ENCODE measurements around the gene NXPE1. TPM values are rescaled to one million over a fixed set of nuclear protein-coding genes. Genes with fewer than 3 reads are reported as not detected.

Gene NXPE1
- total and polyA plus RNA-seq, 9 of the 15 experiments (the other 6 are each of a cell fraction or from before 2014, with no cell fraction given), result not detected

GRCh38 chr11:114564831-114565230, 5.2 kb upstream of the NXPE1 start:
- Histone ChIP-seq H3K4me1 (replicated peaks in 1 of 2; ENCODE audit: control insufficient read depth in 2 of 2, insufficient read depth in 2 of 2, low read length in 2 of 2) (no peaks in the 10 kb centered on the region), H3K4me2 (ENCODE audit: insufficient read depth, low read length) (no peak overlapping the region), H3K9ac (ENCODE audit: insufficient read depth in 1 of 2, low read depth in 2 of 2, low read length in 2 of 2) (no peak overlapping the region), H3K36me3 (ENCODE audit: control insufficient read depth, insufficient read depth, low read length) (no peaks in the 10 kb centered on the region), H2AFZ (ENCODE audit: low read depth, low read length) (no peak overlapping the region), H3K9me1 (ENCODE audit: control insufficient read depth, insufficient read depth, low read length) (no peaks in the 10 kb centered on the region), H4K20me1 (replicated peaks; ENCODE audit: control insufficient read depth, insufficient read depth, low read length) (no peaks in the 10 kb centered on the region), H3K27me3 (ENCODE audit: control insufficient read depth in 2 of 2, insufficient read depth in 2 of 2, low read length in 2 of 2) (no peaks in the 10 kb centered on the region), H3K79me2 (ENCODE audit: control insufficient read depth, insufficient read depth, low read length) (no peaks in the 10 kb centered on the region), H3K4me3 (no peak overlapping the region), H3K27ac (ENCODE audit: extremely low read depth, low read depth, low read length) (no peak overlapping the region), H3K9me3 (replicated peaks; ENCODE audit: control insufficient read depth, insufficient read depth, low read depth, low read length) (no peaks in the 10 kb centered on the region)
- ChIA-PET POLR2A (interaction anchor here (1.2 kb wide), 1 partner anchor 20 kb away, joined by 3 read pairs; no protein-coding TSS in a partner anchor), CTCF (ENCODE audit: low intra/inter-chr PET ratio) (no interaction called here)
- ATAC-seq (no peak), DNase-seq (ENCODE audit: extremely low read depth in 1 of 4, low spot score in 3 of 4) (no peak), FAIRE-seq (no peak)
- 0% methylated on average over 1 of the region's 1 CpG for WGBS (ENCODE audit: insufficient coverage, low coverage, missing lambda C conversion rate)
- BruUV-seq (replicated peaks), result no TSS peak
- intact Hi-C loops (cut with micrococcal nuclease) (no loop called here), in situ Hi-C loops (cut with MboI) (no loop called here)
- TF ChIP-seq ZNF134 (CRISPR knock-in tag; conservative IDR thresholded peaks at IDR 0.05) (no peak), ZNF133 (CRISPR knock-in tag; IDR thresholded peaks at IDR 0.05) (no peak), SFPQ (IDR thresholded peaks at IDR 0.05; ENCODE audit: low read depth, low read length) (no peak), GABPA (tag; conservative IDR thresholded peaks at IDR 0.05; ENCODE audit: low read depth) (no peak), MAFG (tag; conservative IDR thresholded peaks at IDR 0.05) (no peak), POLR2B (IDR thresholded peaks at IDR 0.05; ENCODE audit: low read depth, partially characterized antibody) (no peak), ZFP36 (IDR thresholded peaks at IDR 0.05; ENCODE audit: low read depth, low read length, partially characterized antibody) (no peak), ZNF280A (IDR thresholded peaks at IDR 0.05; ENCODE audit: low read depth, partially characterized antibody) (no peak), ZNF511 (CRISPR knock-in tag; IDR thresholded peaks at IDR 0.05) (no peak), SRSF3 (IDR thresholded peaks at IDR 0.05; ENCODE audit: insufficient read depth, low read length) (no peak), ZNF436 (CRISPR knock-in tag; IDR thresholded peaks at IDR 0.05) (no peak), POLR3G (IDR thresholded peaks at IDR 0.05; ENCODE audit: extremely low read depth, insufficient read length, insufficient replicate concordance) (no peak), ZNF699 (CRISPR knock-in tag; IDR thresholded peaks at IDR 0.05; ENCODE audit: insufficient replicate concordance) (no peak), BCL6 (CRISPR knock-in tag; IDR thresholded peaks at IDR 0.05) (no peak)
- TF ChIP-seq, protein P1, sequence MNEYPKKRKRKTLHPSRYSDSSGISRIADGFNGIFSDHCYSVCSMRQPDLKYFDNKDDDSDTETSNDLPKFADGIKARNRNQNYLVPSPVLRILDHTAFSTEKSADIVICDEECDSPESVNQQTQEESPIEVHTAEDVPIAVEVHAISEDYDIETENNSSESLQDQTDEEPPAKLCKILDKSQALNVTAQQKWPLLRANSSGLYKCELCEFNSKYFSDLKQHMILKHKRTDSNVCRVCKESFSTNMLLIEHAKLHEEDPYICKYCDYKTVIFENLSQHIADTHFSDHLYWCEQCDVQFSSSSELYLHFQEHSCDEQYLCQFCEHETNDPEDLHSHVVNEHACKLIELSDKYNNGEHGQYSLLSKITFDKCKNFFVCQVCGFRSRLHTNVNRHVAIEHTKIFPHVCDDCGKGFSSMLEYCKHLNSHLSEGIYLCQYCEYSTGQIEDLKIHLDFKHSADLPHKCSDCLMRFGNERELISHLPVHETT (CRISPR knock-in tag; conservative IDR thresholded peaks at IDR 0.05 in 1 of 2, IDR thresholded peaks at IDR 0.05 in 1 of 2), result no peak

Measured in K562 (cell line).